ENCODE measurements around the gene CLEC16A. TPM values are rescaled to one million over a fixed set of nuclear protein-coding genes. Genes with fewer than 3 reads are reported as not detected.

Gene CLEC16A
- polyA plus RNA-seq, 1 experiment: 11.9 TPM

GRCh38 chr16:11193494-11193893 is 249.1 kb downstream of the CLEC16A start:
- CTCF ChIA-PET: no interaction called here
- H3K9me3 ChIP-seq (ENCODE audit: control insufficient read depth, insufficient read depth, low read length): peaks cover 13% of the 10 kb centered on the region
- no peak overlapping the region for H3K4me3 ChIP-seq (ENCODE audit: low read depth, low read length)
- no peaks in the 10 kb centered on the region for H3K27me3 ChIP-seq (ENCODE audit: control insufficient read depth, insufficient read depth, low read length)
- H3K27ac ChIP-seq (ENCODE audit: low read depth, low read length): no peak overlapping the region
- TF ChIP-seq, protein P1, sequence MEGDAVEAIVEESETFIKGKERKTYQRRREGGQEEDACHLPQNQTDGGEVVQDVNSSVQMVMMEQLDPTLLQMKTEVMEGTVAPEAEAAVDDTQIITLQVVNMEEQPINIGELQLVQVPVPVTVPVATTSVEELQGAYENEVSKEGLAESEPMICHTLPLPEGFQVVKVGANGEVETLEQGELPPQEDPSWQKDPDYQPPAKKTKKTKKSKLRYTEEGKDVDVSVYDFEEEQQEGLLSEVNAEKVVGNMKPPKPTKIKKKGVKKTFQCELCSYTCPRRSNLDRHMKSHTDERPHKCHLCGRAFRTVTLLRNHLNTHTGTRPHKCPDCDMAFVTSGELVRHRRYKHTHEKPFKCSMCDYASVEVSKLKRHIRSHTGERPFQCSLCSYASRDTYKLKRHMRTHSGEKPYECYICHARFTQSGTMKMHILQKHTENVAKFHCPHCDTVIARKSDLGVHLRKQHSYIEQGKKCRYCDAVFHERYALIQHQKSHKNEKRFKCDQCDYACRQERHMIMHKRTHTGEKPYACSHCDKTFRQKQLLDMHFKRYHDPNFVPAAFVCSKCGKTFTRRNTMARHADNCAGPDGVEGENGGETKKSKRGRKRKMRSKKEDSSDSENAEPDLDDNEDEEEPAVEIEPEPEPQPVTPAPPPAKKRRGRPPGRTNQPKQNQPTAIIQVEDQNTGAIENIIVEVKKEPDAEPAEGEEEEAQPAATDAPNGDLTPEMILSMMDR (IDR thresholded peaks at IDR 0.05; ENCODE audit: low read depth, low read length): no peak
- POLR2A ChIA-PET: no interaction called here
- DNase-seq (ENCODE audit: low read depth, low spot score): no peak

DNA sequence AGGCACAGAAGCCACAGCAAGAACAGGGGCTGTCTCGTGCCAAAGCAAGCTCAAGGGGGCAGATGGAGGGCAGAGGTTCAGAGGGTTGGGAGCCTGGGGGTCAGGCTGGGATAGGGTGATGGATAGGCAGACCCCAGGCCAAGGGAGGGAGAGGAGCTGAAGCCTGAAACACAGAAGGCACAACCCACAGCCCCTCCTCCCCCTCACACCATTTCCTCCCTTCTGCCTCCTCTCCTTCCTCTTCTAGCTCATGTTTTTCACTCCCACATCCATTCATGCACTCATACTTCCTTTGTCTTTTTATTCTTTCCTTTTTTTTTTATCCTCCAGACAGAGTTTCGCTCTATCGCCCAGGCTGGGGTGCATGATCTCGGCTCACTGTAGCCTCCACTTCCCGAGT is 250.5 kb downstream of the CLEC16A start:
- TF ChIP-seq, protein P1 (IDR thresholded peaks at IDR 0.05; ENCODE audit: low read depth, low read length): no peak
- peaks cover 13% of the 10 kb centered on the region for H3K9me3 ChIP-seq (ENCODE audit: control insufficient read depth, insufficient read depth, low read length)
- no peaks in the 10 kb centered on the region for H3K27me3 ChIP-seq (ENCODE audit: control insufficient read depth, insufficient read depth, low read length)
- H3K27ac ChIP-seq (ENCODE audit: low read depth, low read length): no peak overlapping the region
- no peak overlapping the region for H3K4me3 ChIP-seq (ENCODE audit: low read depth, low read length)
- ChIA-PET POLR2A (interaction anchor here (0.6 kb wide), 1 partner anchor 157 kb away, joined by 4 read pairs; no protein-coding TSS in a partner anchor), CTCF (interaction anchor here (1.2 kb wide), 1 partner anchor 12 kb away, joined by 4 read pairs; no protein-coding TSS in a partner anchor)
- DNase-seq (ENCODE audit: low read depth, low spot score): no peak

DNA sequence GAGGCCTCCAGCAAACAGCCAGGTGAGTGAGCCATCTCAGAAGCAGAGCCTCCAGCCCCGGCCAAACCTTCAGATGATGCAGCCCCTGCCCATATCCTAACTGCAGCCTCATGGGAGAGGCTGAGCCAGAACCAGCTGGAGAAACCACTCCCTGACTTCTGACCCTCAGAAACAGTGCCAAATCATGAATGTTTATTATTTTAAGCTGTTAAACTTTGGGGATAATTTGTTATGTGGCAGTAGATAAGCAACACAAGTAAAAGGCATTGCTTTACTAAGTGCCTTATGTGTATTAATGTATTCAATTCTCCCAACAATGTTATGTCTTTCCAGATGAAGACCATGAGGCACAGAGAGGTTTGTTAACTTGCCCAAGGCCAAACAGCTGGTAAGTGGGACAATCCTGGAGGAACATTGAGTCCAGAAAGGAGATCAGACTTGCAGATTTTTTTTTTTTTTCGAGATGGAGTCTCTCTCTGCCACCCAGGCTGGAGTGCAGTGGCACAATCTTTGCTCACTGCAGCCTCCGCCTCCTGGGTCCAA is 252.0 kb downstream of the CLEC16A start:
- no peak overlapping the region for H3K27ac ChIP-seq (ENCODE audit: low read depth, low read length)
- no peak for DNase-seq (ENCODE audit: low read depth, low spot score)
- ChIA-PET POLR2A (interaction anchor here (1.3 kb wide), 1 partner anchor 60 kb away, joined by 4 read pairs; the partner anchor contains the start of gene SOCS1), CTCF (interaction anchor here (0.7 kb wide), 2 partner anchors 20 to 195 kb away, joined by 3 read pairs; no protein-coding TSS in a partner anchor)
- TF ChIP-seq, protein P1 (IDR thresholded peaks at IDR 0.05; ENCODE audit: low read depth, low read length): no peak
- no peaks in the 10 kb centered on the region for H3K27me3 ChIP-seq (ENCODE audit: control insufficient read depth, insufficient read depth, low read length)
- H3K9me3 ChIP-seq (ENCODE audit: control insufficient read depth, insufficient read depth, low read length): peaks cover 13% of the 10 kb centered on the region
- H3K4me3 ChIP-seq (ENCODE audit: low read depth, low read length): no peak overlapping the region

GRCh38 chr16:11198375-11198774 is 254.0 kb downstream of the CLEC16A start:
- ChIA-PET POLR2A (no interaction called here), CTCF (no interaction called here)
- H3K9me3 ChIP-seq (ENCODE audit: control insufficient read depth, insufficient read depth, low read length): peaks cover 13% of the 10 kb centered on the region
- no peak for DNase-seq (ENCODE audit: low read depth, low spot score)
- TF ChIP-seq, protein P1 (IDR thresholded peaks at IDR 0.05; ENCODE audit: low read depth, low read length): no peak
- no peak overlapping the region for H3K4me3 ChIP-seq (ENCODE audit: low read depth, low read length)
- no peak overlapping the region for H3K27ac ChIP-seq (ENCODE audit: low read depth, low read length)
- no peaks in the 10 kb centered on the region for H3K27me3 ChIP-seq (ENCODE audit: control insufficient read depth, insufficient read depth, low read length)

DNA sequence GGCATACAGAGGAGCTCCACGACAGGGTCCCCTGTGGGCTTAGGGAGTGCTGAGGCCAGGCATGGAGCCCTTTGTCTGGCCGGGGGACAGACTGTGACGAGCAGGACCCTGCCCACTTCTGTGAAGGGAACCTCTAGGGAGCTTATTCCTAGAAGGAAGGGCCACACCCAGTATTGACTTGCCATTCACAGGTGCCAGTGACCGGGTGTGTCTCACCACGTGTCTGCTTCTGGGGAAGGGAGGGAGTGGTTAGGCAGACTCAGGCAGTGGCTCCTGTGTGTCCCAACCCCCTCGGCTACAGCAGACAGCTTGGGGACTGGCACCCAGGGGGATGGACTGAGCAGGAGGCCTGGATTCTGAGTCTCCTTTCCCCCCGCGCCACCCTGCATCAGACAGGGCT is 254.5 kb downstream of the CLEC16A start:
- CTCF ChIA-PET: no interaction called here
- H3K4me3 ChIP-seq (ENCODE audit: low read depth, low read length): no peak overlapping the region
- TF ChIP-seq, protein P1 (IDR thresholded peaks at IDR 0.05; ENCODE audit: low read depth, low read length): no peak
- peaks cover 13% of the 10 kb centered on the region for H3K9me3 ChIP-seq (ENCODE audit: control insufficient read depth, insufficient read depth, low read length)
- no peak overlapping the region for H3K27ac ChIP-seq (ENCODE audit: low read depth, low read length)
- POLR2A ChIA-PET: no interaction called here
- no peaks in the 10 kb centered on the region for H3K27me3 ChIP-seq (ENCODE audit: control insufficient read depth, insufficient read depth, low read length)
- no peak for DNase-seq (ENCODE audit: low read depth, low spot score)
